GM19043 (cell line): Measurements from ENCODE around the gene ABLIM1.
A peak's percentile ranks its signal among the peaks of the same experiment; 100 is the strongest.

ENCODE experiments used
- ATAC-seq: cut with Tn5 transposase; IDR thresholded peaks from one replicate; pipeline ENCODE4 v1.9.1; 2021; ENCODE audit warnings: low read depth; ENCODE audit not compliant: unreplicated experiment

ABLIM1 gene

DNA sequence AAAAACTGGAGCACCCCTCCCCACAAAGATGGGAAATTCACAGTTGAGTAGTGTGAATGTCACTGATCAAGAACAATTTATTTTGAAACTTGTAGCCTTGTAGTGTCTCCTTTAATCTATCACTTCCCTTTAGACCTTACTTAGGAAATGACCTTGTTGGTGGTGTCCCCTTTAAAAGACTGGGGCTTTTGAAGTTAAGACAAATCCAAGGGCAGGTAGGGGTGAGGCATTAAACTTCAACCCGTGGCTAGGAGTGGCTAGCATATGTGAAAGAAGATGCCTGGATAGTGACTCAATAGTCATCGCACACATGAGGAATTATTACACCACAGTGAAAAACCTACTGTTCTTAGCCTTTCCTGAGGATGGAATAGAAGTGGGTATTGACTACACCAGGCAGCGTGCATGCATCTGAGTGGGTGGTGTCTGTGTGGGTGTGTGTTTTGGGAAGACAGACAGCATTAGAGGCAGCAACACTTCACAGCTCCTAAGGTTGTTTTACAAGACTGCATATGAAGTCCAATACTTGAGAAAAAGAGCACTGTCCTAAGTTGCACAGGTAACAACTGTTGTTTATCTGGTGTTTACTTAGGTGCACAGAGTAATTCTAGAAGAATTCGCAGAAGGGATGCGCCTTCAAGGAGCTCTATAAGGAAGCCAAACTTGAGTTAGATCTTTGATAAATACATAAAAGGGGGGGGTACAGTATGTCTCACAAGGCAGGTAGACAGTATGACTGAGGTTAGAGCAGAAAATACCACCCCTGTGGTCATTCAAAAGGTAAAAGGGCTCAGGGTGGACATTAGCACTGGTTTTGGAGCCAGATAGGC is 32.9 kb downstream of the ABLIM1 start:
- no peak for ATAC-seq

DNA sequence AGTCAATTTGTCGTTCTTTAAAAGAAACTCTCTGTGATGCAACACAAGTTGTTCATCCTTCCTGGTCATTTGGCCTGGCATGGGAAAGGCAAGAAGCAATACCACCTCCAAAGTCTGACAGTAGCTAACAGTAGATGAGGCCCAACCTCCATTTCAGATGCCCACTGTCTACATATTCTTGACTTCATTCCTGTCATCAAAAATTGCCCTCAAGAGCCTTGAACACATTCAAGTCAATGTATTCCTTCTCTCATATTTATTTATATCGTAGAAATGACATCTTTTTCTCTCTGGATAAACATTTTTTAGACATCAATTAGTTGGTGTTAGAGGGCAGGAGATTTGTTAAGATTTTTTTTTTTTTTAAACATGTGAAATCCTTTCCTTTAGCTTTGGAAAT is 33.7 kb downstream of the ABLIM1 start:
- no peak for ATAC-seq

DNA sequence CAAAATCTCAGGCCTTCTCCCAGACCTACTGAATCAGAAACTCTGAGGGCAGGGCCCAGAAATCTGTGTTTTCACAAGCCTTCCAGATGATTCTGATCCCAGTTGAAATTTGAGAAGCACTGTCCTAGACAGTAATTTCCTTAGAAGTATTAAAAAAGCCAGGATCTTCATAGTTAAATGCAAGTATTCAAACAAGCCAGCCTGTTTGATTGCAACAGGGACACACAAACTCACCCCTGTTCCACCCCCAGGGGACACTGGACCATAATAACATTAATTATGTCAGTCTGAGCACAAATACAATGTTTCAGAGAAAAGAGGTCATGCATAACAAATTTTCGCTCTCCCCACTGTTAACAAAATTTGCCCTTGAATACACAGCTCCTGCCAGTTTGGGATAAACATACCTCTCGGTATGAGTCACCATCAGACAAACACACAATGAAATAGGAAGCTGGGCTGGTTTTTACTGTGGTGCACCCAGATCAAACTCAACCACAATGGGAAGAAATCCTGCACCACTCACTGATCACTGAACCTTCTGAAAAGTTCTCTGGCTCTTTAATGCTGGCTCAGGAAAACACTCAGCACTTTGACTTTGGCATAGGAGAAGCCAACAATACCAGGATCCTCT is 34.3 kb downstream of the ABLIM1 start:
- no peak for ATAC-seq

DNA sequence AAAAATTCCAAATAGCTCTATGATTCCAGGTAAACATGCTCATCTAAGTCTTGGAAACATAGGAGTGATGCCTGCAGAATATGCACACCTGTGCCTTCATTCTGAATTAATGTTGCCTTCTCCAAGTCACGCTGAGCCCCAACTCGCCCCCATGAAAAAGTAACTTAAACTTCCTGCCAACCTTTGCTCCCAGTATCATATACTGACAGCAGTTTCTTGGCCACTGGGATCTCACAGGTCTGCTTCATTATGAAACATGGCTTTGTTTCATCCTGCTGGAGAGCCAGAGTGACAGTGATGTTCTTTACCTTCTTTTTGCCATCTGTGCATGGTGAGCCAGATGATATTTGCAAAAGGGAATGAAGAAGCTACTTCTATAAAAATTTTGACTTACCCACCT is 34.9 kb downstream of the ABLIM1 start:
- no peak for ATAC-seq

DNA sequence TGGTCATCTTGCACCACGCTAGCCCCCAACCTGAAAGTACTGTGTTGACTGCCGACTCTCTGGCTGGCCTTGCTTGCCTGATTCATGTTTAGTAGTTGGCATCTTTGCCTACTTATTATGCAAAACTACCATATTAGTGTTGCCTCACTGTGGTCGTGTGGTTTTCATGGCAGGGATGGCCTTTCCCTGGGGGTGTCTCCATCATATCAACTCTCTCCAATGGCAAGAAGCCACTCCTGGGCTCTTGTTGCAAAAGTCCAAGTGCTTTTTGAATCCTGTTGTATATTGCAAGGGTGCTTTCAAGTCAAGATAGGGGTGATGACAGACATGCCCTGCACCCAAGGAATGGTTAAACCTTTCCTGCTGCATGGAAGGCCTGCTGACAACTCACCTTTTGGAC is 39.4 kb downstream of the ABLIM1 start:
- ATAC-seq = no peak

DNA sequence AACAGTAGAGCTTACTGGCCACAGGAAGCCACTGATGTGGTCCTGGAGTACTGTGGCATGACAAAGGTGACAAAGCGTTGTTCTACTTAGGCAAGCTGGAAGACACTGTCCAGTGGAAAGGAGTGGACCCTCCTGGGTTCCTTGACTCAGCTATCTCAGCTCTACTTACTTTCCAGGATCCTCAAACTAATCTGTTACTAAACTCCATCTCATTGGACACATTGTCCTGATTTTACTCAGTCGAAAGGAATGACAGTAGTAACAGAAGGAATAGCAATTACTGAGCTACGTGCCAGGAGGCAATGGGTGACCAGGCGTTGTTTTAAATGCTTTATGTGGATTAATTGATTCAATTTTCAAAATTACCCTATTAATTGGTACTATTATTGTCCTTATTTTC is 41.6 kb downstream of the ABLIM1 start:
- ATAC-seq = no peak

DNA sequence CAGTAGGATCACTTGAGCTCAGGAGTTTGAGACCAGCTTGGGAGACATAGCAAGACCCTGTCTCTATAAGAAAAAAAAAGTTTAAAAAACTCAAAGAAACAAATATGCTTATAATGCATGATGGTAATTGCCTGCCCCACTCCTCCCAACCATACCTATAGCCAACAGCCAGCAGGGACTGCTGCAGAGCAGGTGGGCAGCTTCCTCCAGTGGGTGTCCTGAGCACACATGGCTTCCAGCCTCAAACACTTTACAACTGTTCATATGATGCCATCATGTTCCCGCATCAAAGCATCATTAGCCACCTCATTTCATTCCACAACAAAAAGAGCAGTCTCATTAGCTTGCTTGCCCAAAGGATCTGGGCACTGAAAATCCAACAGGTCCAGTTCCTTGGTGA is 42.0 kb downstream of the ABLIM1 start:
- no peak for ATAC-seq

DNA sequence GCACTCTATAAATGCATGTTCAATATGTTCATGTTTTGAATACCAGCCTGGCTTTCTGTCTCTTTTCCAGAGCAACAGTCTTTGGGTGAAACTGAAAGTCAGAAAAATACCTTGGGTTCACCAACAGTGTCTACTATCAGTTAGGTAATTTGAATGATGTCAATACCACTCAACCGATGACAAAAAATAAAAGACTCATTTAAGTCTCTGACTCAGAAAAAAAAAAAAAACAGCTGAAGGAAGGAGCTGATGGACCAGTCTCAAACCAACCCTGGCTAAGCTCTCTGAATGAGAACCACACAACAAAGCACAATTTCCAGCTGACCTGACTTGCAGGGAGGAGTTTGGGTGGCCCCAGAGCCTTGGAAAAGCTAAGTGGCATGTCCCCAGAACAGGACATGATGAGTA is 42.5 kb downstream of the ABLIM1 start:
- ATAC-seq = peak; percentile 86

DNA sequence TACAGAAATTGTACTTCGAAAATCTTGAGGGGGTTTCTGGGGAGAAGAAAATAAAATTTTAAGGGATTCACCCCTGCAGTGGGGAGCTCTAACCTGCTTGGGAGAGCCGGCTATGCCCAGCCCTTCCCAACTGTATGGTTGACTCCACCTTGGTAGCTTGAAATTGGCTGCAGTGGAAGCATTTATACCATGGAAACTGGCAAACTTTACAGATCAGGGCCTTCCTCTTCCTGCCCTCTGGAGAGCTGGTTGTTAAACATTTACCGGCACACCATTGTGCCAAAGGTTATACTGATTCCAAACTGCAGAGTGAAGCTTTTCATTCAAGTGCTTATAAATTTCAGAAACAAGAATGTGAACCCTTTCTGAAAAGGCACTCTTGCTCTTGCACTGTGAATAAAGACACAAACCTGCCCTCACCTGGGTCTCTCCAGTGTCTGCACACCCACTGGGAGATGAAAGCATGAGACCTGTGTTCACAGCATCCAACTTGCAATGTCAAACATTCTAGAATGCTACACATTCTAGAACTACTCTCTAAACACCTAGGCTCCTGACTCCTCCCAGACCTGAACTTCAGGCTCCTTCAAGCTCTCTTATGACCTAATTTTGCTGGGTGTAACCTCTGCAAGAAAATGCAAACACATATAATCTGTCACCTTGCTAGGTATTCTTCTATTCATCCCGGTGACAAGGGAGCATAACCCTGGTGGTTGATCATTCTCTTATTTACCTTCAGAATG is 44.7 kb downstream of the ABLIM1 start:
- ATAC-seq = no peak

DNA sequence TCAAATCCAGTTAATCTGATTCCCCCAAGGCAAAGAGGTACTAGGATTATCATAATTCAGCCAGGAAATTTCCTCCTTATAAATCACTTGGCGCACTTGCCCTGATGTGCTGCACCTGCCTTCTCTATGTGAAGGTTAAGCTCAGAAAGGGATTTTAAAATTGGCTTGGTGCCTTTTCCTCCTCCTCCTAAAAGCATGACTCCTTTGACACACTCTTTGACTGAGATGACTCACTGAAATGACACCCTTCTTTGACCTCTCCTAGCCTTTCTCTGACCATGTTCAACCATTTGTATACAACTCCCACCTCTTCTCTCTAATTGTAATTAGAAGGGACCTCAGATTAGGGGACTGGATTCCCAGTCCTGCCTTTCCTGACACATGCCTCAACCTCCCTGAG is 46.5 kb downstream of the ABLIM1 start:
- no peak for ATAC-seq

DNA sequence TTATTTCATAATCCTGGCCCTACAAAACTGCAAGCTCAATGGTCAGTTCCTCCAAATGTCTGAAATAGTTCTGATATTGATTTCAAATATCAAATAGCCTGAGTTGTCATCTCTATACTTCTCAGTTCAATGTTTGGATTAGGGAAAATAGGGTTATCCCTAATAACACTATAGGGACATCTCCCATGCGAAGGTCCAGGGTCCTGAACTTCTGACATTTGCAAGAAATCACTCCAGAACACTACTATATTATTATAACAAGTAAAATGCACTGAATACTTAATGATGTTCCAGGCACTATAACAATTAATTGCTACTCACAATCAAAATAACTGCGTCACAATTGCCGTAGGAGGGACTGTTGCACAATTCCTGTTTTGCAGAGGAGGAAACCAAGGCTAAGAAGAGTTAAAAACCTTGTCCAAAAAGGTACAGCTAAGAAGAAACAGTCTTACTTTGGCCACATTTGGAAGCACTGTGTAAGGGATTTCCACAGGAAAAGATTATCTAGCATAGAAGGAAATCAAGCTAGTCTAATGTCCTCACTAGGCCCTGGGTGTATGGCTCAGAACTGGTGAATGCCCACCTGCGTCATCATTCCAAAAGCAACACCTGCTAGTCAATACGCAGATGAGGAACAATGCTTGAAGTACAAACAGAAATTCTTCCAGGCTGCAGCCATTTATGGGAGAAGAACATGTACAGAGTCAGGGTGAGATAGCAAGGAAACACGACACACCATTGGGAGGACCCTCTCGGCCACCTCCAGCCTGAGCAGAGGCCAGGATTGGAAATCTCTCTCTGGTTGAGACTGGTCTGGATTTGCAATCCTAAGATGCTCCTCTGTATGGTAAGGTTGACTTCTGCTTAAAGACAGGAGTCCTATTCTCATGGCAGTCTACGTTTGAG is 48.3 kb downstream of the ABLIM1 start:
- ATAC-seq = no peak

DNA sequence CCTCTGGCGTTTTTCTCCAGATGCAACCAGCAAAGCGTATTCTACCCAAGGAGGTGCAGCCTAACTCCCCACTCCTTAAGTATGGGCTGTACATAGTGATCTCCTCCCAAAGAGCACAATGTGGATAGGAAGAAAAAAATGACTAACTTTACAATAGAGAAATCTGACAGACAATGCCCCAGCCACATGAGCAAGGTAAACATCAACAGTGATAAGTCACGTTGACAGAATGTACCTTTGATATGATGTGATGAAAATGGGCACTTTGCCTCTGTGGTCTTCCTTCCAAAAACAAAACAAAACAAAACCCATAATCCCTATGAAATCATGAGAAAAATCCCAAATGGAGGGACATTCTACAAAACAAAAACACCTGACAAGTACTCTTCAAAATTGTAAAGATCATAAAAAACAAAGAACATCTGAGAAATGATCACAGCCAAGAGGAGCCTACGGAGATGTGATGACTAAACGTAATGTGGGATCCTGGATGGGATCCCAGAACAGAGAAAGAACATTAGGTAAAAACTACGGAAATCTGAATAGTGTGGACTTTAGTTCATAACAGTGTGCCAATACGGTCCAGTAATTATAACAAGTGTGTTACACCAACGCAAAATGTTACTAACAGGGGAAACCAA is 50.6 kb downstream of the ABLIM1 start:
- ATAC-seq = no peak

DNA sequence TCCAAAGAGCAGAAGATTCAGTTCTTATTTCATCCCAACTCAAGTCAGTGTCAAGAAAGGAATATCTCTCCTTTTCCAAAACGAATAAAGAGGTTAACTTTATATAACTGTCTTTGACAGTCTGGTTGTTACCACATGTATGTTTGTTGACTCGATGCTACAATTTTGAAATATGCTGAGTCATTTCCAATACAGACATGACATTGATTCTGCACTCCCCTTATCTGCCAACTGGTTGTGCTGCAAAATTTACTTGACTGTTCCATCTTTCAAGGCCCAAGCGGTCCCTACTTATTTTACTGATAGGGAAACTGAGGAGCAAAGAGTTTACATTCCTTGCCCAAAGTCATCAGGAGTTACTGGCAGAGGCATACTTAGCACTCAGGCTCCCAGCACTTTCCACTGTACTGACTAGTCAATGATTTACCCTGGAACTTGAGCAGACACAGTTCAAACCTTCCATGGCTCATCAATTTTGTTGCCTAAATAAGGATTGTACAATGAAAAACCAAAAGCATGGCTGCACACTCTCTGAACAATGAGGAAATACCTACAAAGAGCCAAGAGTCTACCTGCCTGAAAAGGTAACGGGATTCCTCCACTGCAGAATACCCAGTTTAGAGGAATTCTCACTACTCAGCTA is 52.8 kb downstream of the ABLIM1 start:
- peak; percentile 53 for ATAC-seq

DNA sequence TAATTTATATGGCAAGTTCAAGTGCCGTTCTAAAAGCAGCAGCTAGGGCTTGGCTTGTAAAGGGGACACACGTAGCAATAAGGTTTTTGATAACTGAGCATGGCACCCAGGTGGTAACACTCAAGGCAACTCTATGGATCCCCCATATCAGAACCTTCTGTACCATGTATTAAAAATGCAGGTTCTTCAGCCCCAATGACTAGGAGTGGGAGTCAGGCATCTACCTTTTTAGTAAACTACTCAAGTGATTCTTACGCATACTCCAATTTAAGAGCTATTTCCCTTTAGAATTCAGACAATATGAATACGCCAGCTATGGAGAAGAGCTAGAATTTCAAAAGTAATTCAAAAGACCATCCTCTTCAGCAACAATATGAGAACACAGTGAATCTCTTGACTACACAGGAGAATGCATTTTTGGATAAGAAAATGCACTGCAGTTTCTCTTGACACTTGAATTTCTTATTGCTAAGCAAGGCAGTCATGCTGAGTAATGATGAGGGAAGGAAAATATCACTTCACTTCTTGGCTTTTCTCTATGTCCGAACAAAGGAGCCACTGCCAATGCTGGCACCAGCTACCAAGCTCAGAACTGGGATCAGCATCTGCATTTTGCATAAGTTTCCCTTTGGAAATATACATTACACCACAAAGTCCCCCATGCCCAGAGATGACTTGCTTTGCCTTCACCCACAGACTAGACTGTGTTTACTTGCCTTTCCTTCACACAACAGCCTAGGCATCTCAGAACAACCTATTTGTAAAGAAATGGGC is 53.5 kb downstream of the ABLIM1 start:
- ATAC-seq = peak; percentile 10

DNA sequence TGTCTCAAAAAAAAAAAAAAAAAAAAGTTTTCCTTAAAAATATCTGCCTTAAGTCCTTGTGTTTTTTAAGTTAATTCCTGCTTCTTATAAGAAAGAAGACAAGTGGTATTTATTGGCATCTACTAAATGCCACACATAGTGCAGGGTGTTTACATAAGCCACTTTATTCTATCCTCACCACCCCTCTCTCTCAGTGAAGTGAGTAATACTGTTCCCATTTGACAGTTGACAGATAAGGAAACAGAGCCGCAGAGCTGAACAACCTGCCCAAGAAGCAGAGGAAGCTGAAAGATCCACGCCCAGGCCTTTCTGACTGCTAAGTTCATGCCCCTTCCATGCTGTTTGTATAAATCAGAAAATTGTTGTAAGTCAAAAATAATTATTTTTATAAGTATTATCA is 54.1 kb downstream of the ABLIM1 start:
- no peak for ATAC-seq

DNA sequence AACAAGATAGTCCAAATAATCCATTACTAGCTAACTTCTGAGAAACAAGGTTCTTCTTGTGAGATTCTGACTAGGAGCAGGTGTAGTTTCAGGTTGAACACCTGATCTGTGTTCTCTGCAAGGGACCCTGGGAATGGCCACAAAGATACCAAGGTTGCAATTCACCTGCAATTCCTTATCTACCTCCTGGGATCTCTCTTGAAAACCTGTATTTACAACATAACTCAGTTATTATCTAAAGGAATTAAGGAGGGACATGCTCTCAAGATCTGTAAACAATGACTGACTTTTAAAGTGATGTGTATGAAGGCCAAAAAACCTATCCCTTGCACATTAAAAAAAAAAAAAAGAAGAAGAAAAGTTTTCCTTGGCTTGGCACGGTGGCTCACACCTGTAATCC is 54.8 kb downstream of the ABLIM1 start:
- ATAC-seq = no peak

DNA sequence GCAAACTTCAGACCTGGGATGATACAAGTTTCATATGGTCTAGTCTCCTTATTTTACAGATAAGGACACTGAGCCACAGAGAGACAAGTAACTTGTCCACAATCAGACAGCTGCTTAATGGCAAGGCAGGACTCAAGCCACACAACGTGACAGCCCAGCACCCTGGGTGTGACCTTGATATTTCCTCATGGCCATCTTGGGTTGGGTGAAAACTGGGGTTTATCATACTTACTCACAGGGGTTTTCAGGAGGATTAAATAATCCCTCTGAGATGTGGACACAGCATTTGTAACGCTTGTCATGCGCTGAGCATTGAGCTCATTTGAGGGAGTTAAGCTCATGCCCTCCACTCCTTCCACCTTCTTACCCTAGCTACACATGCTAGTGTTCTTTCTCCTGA is 58.0 kb downstream of the ABLIM1 start:
- ATAC-seq = no peak

DNA sequence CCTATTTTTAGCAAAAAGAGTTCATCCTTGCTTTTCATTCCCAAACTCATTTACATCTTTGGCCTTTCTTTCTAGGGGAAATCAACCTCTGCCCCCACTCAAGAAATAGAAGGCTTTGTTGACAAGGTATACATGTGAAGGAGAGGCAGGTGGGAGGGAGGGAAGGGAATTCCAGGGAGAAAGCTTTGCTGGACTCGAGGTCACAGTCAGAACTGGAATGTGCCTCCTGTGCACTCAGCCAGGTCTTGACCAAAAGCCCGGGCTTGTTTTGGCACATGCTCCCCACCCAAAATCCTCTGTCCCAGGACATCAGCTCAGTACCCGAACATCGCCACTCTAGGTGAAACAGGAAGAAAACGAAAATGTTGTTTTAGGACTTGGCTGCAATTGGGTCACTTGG is 61.3 kb downstream of the ABLIM1 start:
- no peak for ATAC-seq
